22Rv1 (cell line): ENCODE results near the gene TMEM143.
"Not testable (repeated sequence)": the region's sequence is repeated elsewhere in the genome, so short reads cannot be mapped to it uniquely, and the experiment has no call there.

Source experiments
- ZFX ChIP-seq: fragments of 450-650 bp; IDR thresholded peaks from 2 replicates; pipeline ENCODE4 v1.6.1; 2017; ENCODE audit warnings: antibody characterized with exemption, borderline replicate concordance
- TF ChIP-seq, protein P1 (sequence below): fragments of 450-650 bp; IDR thresholded peaks from 2 replicates; pipeline ENCODE4 v1.5.1; 2017; ENCODE audit warnings: mild to moderate bottlenecking

DNA sequence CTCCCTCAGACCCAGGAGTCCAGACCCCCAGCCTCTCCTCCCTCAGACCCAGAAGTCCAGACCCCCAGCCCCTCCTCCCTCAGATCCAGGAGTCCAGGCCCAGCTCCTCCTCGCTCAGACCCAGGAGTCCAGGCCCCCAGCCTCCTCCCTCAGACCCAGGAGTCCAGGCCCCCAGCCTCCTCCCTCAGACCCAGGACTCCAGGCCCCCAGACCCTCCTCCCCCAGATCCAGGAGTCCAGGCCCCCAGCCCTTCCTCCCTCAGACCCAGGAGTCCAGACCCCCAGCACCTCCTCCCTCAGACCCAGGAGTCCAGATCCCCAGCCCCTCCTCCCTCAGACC, 28.2 kb upstream of the TMEM143 start:
- TF ChIP-seq, protein P1, sequence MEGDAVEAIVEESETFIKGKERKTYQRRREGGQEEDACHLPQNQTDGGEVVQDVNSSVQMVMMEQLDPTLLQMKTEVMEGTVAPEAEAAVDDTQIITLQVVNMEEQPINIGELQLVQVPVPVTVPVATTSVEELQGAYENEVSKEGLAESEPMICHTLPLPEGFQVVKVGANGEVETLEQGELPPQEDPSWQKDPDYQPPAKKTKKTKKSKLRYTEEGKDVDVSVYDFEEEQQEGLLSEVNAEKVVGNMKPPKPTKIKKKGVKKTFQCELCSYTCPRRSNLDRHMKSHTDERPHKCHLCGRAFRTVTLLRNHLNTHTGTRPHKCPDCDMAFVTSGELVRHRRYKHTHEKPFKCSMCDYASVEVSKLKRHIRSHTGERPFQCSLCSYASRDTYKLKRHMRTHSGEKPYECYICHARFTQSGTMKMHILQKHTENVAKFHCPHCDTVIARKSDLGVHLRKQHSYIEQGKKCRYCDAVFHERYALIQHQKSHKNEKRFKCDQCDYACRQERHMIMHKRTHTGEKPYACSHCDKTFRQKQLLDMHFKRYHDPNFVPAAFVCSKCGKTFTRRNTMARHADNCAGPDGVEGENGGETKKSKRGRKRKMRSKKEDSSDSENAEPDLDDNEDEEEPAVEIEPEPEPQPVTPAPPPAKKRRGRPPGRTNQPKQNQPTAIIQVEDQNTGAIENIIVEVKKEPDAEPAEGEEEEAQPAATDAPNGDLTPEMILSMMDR, result not testable (repeated sequence)
- TF ChIP-seq ZFX, result not testable (repeated sequence)
